Naive thymus-derived CD4-positive, alpha-beta T cell (primary cell): ENCODE data around the gene SFN. TPM values are rescaled to one million over a fixed set of nuclear protein-coding genes. Genes with fewer than 3 reads are reported as not detected.

Source experiments
- ATAC-seq: fragments of 150-1000 bp; cut with Tn5 transposase; 2 replicates; pipeline ENCODE4 v1.10.0; 2021; ENCODE audit warnings: mild to moderate bottlenecking, moderate library complexity
- CTCF ChIA-PET: fragments of 350-600 bp; sonication (Branson Sonifier 250); formaldehyde crosslinking; loops from one replicate; lab custom pipeline; 2021; ENCODE audit warnings: antibody characterized with exemption; lab: Charles Lee
- POLR2A ChIA-PET: fragments of 350-600 bp; sonication (Branson Sonifier 250); formaldehyde crosslinking; loops from one replicate; lab custom pipeline; 2021; ENCODE audit warnings: antibody characterized with exemption, inconsistent platforms; lab: Charles Lee
- DNase-seq, 9 donors: peaks; one replicate each; pipeline versions ENCODE4 v3.0.0 to v3.0.0-alpha.2; 2020 to 2022; ENCODE audit warnings: mixed read lengths in 1 of 9
- H3K27ac ChIP-seq: one replicate; pipeline ENCODE4 v1.7.0; 2013; ENCODE audit warnings: mild to moderate bottlenecking, low read depth, low read length, moderate library complexity
- H3K27me3 ChIP-seq, 2 donors: one replicate each; pipeline ENCODE4 v1.7.0; 2013; ENCODE audit warnings: low read length in 2 of 2, mild to moderate bottlenecking in 2 of 2, moderate library complexity in 2 of 2; ENCODE audit not compliant: control insufficient read depth in 2 of 2, insufficient read depth in 2 of 2
- H3K36me3 ChIP-seq, 3 experiments: 1 replicate in 2 of 3; 2 replicates in 1 of 3; pipeline ENCODE4 v1.7.0; 2013; ENCODE audit warnings: low read length in 3 of 3, mild to moderate bottlenecking in 3 of 3, moderate library complexity in 1 of 3; ENCODE audit not compliant: insufficient read depth in 3 of 3, control insufficient read depth in 2 of 3
- H3K4me1 ChIP-seq, 2 donors: one replicate each; pipeline ENCODE4 v1.7.0; 2013; ENCODE audit warnings: low read length in 2 of 2, mild to moderate bottlenecking in 2 of 2, moderate library complexity in 1 of 2; ENCODE audit not compliant: control insufficient read depth in 2 of 2, insufficient read depth in 2 of 2
- H3K4me3 ChIP-seq: 2 replicates; pipeline ENCODE4 v1.7.0; 2013; ENCODE audit warnings: mild to moderate bottlenecking, low read length
- H3K9me3 ChIP-seq, 3 experiments: 1 replicate in 2 of 3; 2 replicates in 1 of 3; pipeline ENCODE4 v1.7.0; 2013; ENCODE audit warnings: low read length in 3 of 3; ENCODE audit not compliant: control insufficient read depth in 2 of 3
- H3K27ac Mint-ChIP-seq, 9 donors: one replicate each; pipeline ENCODE4 v1.8.0; 2020 to 2022; ENCODE audit warnings: mixed read lengths in 9 of 9, mild to moderate bottlenecking in 8 of 9, moderate library complexity in 5 of 9, inconsistent platforms in 2 of 9
- H3K27me3 Mint-ChIP-seq, 5 donors: one replicate each; pipeline ENCODE4 v1.8.0; 2021 to 2022; ENCODE audit warnings: mixed read lengths in 5 of 5, mild to moderate bottlenecking in 1 of 5
- H3K36me3 Mint-ChIP-seq, 5 donors: one replicate each; pipeline ENCODE4 v1.8.0; 2020 to 2022; ENCODE audit warnings: mixed read lengths in 5 of 5, mild to moderate bottlenecking in 3 of 5, inconsistent platforms in 1 of 5
- H3K4me1 Mint-ChIP-seq, 7 donors: one replicate each; pipeline ENCODE4 v1.8.0; 2020 to 2022; ENCODE audit warnings: mixed read lengths in 7 of 7, mild to moderate bottlenecking in 3 of 7, inconsistent platforms in 1 of 7
- H3K4me3 Mint-ChIP-seq, 10 donors: one replicate each; pipeline ENCODE4 v1.8.0; 2020 to 2022; ENCODE audit warnings: mild to moderate bottlenecking in 10 of 10, mixed read lengths in 10 of 10, moderate library complexity in 6 of 10, inconsistent platforms in 2 of 10
- H3K9me3 Mint-ChIP-seq, 11 donors: one replicate each; pipeline ENCODE4 v1.8.0; 2020 to 2022; ENCODE audit warnings: mixed read lengths in 11 of 11, mild to moderate bottlenecking in 4 of 11, inconsistent platforms in 1 of 11, moderate library complexity in 1 of 11
- intact Hi-C, 2 donors: fragments of 100-400 bp; cut with micrococcal nuclease; formaldehyde crosslinking; loops; one replicate each; pipeline ENCODE4 v1.15.1; 2023
- polyA plus RNA-seq, 2 donors: library from polyadenylated mRNA; unstranded; fragments of 300-500 nt; fragmentation: Illumina TruSeq; gene quantifications; one replicate each; pipeline ENCODE4 v1.2.3, GENCODE V29; 2021
- total RNA-seq, 6 experiments: library from RNA in 5 of 6; stranded (reverse) in 5 of 6; gene quantifications; 1 replicate in 5 of 6; 2 replicates in 1 of 6; pipeline ENCODE4 v1.2.3 and lab custom pipeline; 2021 to 2026

Gene SFN
- total and polyA plus RNA-seq, 7 experiments from 2014 or later = 0.74 to 1.9 (median 1.4) TPM; not detected in 2

DNA sequence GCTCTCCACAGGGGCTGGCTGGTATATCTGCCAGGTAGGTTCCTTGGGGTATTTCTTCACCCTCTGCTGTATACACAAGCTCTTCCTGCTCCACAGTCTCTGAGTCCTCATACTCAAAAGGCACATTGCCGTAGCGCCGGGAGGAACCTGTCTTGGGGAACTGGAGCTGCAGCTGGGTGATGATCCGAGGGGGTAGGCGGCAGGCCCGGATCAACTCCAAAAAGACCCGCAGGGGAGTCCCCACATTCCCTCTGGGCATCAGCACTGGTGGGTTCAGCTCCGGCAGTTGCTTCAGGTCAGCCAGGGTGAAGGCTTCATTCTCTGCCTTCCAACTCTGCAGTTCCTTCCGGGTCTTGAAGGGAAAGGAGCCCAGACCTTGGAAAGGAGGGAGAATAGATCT lies 34.4 kb downstream of the SFN start:
- H3K27me3 ChIP-seq = no peaks in the 10 kb centered on the region
- ChIA-PET POLR2A (interaction anchor here (1.0 kb wide), 1 partner anchor 397 kb away, joined by 3 read pairs; no protein-coding TSS in a partner anchor), CTCF (interaction anchor here (0.7 kb wide), 1 partner anchor 505 kb away, joined by 4 read pairs; no protein-coding TSS in a partner anchor)
- peaks cover 0 to 57% (median 8%) of the 10 kb centered on the region in 3 experiments for H3K36me3 ChIP-seq
- H3K4me1 ChIP-seq = peaks cover 10 to 16% of the 10 kb centered on the region in 2 donors
- Mint-ChIP-seq H3K9me3 (no peaks in the 10 kb centered on the region), H3K36me3 (peaks cover 13 to 24% (median 16%) of the 10 kb centered on the region in 5 donors), H3K4me3 (peak overlapping the region in 1 of 10 donors; percentile 20), H3K27ac (no peak overlapping the region), H3K27me3 (no peaks in the 10 kb centered on the region), H3K4me1 (peaks cover 28 to 49% (median 41%) of the 10 kb centered on the region in 7 donors)
- H3K27ac ChIP-seq = no peak overlapping the region
- H3K4me3 ChIP-seq = no peak overlapping the region
- no peak for ATAC-seq
- intact Hi-C loops = no loop called here
- no peaks in the 10 kb centered on the region for H3K9me3 ChIP-seq
- DNase-seq = no peak

- DNase-seq (peak; percentile 68 to 89 (median 86)), ATAC-seq (peak; percentile 93)
- Mint-ChIP-seq H3K9me3 (no peaks in the 10 kb centered on the region), H3K4me1 (peaks cover 24 to 46% (median 39%) of the 10 kb centered on the region in 7 donors), H3K27ac (peak within 1 kb of the TSS; percentile 94 to 100 (median 99)), H3K27me3 (no peaks in the 10 kb centered on the region), H3K4me3 (peak within 1 kb of the TSS; percentile 87 to 99 (median 96)), H3K36me3 (peaks cover 5 to 7% (median 6%) of the 10 kb centered on the region in 5 donors)
- ChIA-PET CTCF (interaction anchor here (0.6 to 1.8 kb wide), 3 partner anchors 10 to 1718 kb away, joined by 3 to 4 read pairs (median 3); partner anchors contain the start of gene GPN2), POLR2A (interaction anchor here (0.6 to 4.1 kb wide), 20 partner anchors 10 to 1668 kb away, joined by 3 to 74 read pairs (median 4); partner anchors contain the start of genes DHDDS, GPN2, NR0B2 and NUDC)
- Histone ChIP-seq H3K27ac (peak within 1 kb of the TSS; percentile 90), H3K9me3 (no peaks in the 10 kb centered on the region), H3K4me1 (peaks cover 10 to 16% of the 10 kb centered on the region in 2 donors), H3K4me3 (peak within 1 kb of the TSS; percentile 94), H3K27me3 (no peaks in the 10 kb centered on the region), H3K36me3 (peaks cover 0 to 28% (median 0%) of the 10 kb centered on the region in 3 experiments)
- intact Hi-C loops = loop anchor here (1.0 to 5.0 kb wide), 4 partner anchors 10 to 427 kb away; partner anchors contain the start of genes GPN2 (in 2 of the 2), NUDC (in 2 of the 2) and TRNP1 (in 1 of the 2)
Measured at GRCh38 chr1:26900001-26900814, 37.3 kb downstream of the SFN start, which contains the start of gene GPATCH3. TSS of gene GPATCH3 (minus strand) at chr1:26900467. CDS start at chr1:26900442, 25 bp downstream.

DNA sequence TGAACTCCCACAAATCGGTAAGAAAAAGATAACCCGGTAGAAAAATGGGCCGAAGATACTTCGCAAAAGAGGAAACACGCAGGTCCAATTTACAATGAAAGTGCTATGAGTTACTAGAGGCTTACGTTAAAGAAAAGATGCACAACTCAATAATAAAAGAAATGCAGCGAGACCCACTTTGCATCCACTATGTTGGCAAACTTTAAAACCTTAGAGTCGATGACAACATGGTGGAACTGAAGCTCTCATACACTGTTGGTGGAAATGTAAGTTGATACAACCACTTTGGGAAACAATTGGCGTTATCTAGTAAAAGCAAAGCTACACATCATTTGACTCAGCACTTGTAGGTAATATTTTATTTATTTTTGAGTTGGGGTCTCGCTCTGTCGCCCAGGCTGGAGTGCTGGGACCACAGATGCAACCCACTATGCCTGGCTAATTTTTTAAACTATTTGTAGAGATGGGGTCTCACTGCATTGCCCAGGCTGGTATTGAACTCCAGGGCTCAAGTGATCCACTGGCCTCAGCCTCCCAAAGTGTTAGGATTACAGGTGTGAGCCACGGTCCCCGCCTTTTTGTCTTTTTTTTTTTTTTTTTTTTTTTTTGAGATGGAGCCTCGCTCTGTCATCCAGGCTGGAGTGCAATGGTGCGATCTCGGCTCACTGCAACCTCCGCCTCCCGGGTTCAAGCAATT lies 38.0 kb downstream of the SFN start:
- intact Hi-C loops = loop anchor here (1.0 to 5.0 kb wide), 4 partner anchors 11 to 428 kb away; partner anchors contain the start of genes GPN2 (in 2 of the 2), NUDC (in 2 of the 2) and TRNP1 (in 1 of the 2)
- DNase-seq (no peak), ATAC-seq (no peak)
- no peaks in the 10 kb centered on the region for H3K9me3 ChIP-seq
- Mint-ChIP-seq H3K27ac (peak overlapping the region; percentile 94 to 100 (median 99)), H3K36me3 (peaks cover 5 to 7% (median 6%) of the 10 kb centered on the region in 5 donors), H3K4me1 (peaks cover 23 to 46% (median 39%) of the 10 kb centered on the region in 7 donors), H3K27me3 (no peaks in the 10 kb centered on the region), H3K4me3 (peak overlapping the region; percentile 87 to 99 (median 96)), H3K9me3 (no peaks in the 10 kb centered on the region)
- H3K27me3 ChIP-seq = no peaks in the 10 kb centered on the region
- ChIA-PET POLR2A (interaction anchor here (0.6 to 4.1 kb wide), 22 partner anchors 9 to 1668 kb away, joined by 3 to 74 read pairs (median 4); partner anchors contain the start of genes DHDDS, GPN2, HMGN2 and NR0B2), CTCF (interaction anchor here (1.6 kb wide), 1 partner anchor 10 kb away, joined by 4 read pairs; the partner anchor contains the start of gene GPN2)
- H3K4me1 ChIP-seq = peaks cover 10 to 16% of the 10 kb centered on the region in 2 donors
- H3K27ac ChIP-seq = peak overlapping the region; percentile 90
- H3K4me3 ChIP-seq = peak overlapping the region; percentile 94
- peaks cover 0 to 21% (median 0%) of the 10 kb centered on the region in 3 experiments for H3K36me3 ChIP-seq

- POLR2A ChIA-PET = no interaction called here
Measured at GRCh38 chr1:26907071-26907917, 44.3 kb downstream of the SFN start.

DNA sequence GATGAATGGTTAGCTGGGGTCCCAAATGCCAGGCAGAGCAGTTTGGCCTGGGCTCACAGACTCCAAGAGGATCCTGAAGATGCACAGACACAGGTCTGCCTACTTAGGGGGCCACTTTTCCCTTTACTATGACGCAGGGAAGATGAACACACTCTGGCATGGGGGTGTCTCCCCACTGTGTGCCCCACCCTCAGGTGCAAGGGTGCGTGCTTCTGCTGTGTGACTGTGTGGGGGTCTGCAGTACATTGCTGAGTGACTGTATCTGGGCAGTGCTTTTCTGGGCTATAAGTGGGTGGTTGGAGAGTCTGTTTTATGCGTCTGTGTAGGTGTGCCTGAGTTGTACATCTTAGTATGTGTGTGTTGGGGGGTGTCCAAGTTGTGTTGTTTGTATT lies 47.0 kb downstream of the SFN start:
- Histone ChIP-seq H3K27me3 (no peaks in the 10 kb centered on the region), H3K4me1 (no peaks in the 10 kb centered on the region), H3K36me3 (no peaks in the 10 kb centered on the region), H3K4me3 (no peak overlapping the region), H3K9me3 (no peaks in the 10 kb centered on the region), H3K27ac (no peak overlapping the region)
- Mint-ChIP-seq H3K4me3 (no peak overlapping the region), H3K4me1 (peaks cover 0 to 3% (median 0%) of the 10 kb centered on the region in 7 donors), H3K27me3 (peaks cover 0 to 6% (median 0%) of the 10 kb centered on the region in 5 donors), H3K27ac (peak overlapping the region in 1 of 9 donors; percentile 30), H3K9me3 (peaks cover 0 to 1% (median 0%) of the 10 kb centered on the region in 11 donors), H3K36me3 (peaks cover 0 to 4% (median 0%) of the 10 kb centered on the region in 5 donors)
- ChIA-PET CTCF (no interaction called here), POLR2A (interaction anchor here (1.4 kb wide), 1 partner anchor 9 kb away, joined by 5 read pairs; the partner anchor contains the start of gene GPATCH3)
- ATAC-seq (no peak), DNase-seq (no peak)
- intact Hi-C loops = no loop called here

More at GRCh38 chr1:26907071-26907917, 44.3 kb downstream of the SFN start:
- H3K36me3 Mint-ChIP-seq = peaks cover 0 to 4% (median 0%) of the 10 kb centered on the region in 5 donors
- H3K27ac Mint-ChIP-seq = no peak overlapping the region
- intact Hi-C loops = no loop called here
- Histone ChIP-seq H3K27me3 (no peaks in the 10 kb centered on the region), H3K4me3 (no peak overlapping the region), H3K4me1 (no peaks in the 10 kb centered on the region), H3K9me3 (no peaks in the 10 kb centered on the region), H3K36me3 (no peaks in the 10 kb centered on the region), H3K27ac (no peak overlapping the region)
- H3K4me1 Mint-ChIP-seq = peaks cover 0 to 5% (median 2%) of the 10 kb centered on the region in 7 donors
- DNase-seq (no peak), ATAC-seq (no peak)
- CTCF ChIA-PET = no interaction called here
- peaks cover 0 to 6% (median 0%) of the 10 kb centered on the region in 5 donors for H3K27me3 Mint-ChIP-seq
- peaks cover 0 to 1% (median 0%) of the 10 kb centered on the region in 11 donors for H3K9me3 Mint-ChIP-seq
- no peak overlapping the region for H3K4me3 Mint-ChIP-seq
